WTC11 (cell line): ENCODE data around the gene TMEM117. TPM values are rescaled to one million over a fixed set of nuclear protein-coding genes. Genes with fewer than 3 reads are reported as not detected.

Source experiments
- ATAC-seq: fragments of 200-7000 bp; cut with Tn5 transposase; 2 replicates; pipeline ENCODE4 v1.10.0; 2021; ENCODE audit warnings: mild to moderate bottlenecking, moderate library complexity
- CTCF ChIA-PET: fragments of 300-600 bp; sonication (Branson Sonifier 250); formaldehyde crosslinking; loops from one replicate; lab custom pipeline; 2021; ENCODE audit warnings: antibody characterized with exemption; lab: Charles Lee
- POLR2A ChIA-PET: fragments of 350-600 bp; sonication (Branson Sonifier 250); formaldehyde crosslinking; loops from one replicate; lab custom pipeline; 2021; ENCODE audit warnings: antibody characterized with exemption; lab: Charles Lee
- DNase-seq: peaks from one replicate; pipeline ENCODE4 v3.0.0; 2021; ENCODE audit warnings: low spot score
- H3K27ac Mint-ChIP-seq: 2 replicates; pipeline ENCODE4 v1.8.0; 2021; ENCODE audit warnings: mixed read lengths
- H3K27me3 Mint-ChIP-seq: 2 replicates; pipeline ENCODE4 v1.8.0; 2021; ENCODE audit warnings: low read depth, mild to moderate bottlenecking, moderate library complexity, mixed read lengths
- H3K36me3 Mint-ChIP-seq: 2 replicates; pipeline ENCODE4 v1.8.0; 2021; ENCODE audit warnings: mixed read lengths
- H3K4me1 Mint-ChIP-seq: 2 replicates; pipeline ENCODE4 v1.8.0; 2022; ENCODE audit warnings: mixed read lengths
- H3K4me3 Mint-ChIP-seq: 2 replicates; pipeline ENCODE4 v1.8.0; 2021; ENCODE audit warnings: mild to moderate bottlenecking, moderate library complexity, mixed read lengths
- H3K9me3 Mint-ChIP-seq: 2 replicates; pipeline ENCODE4 v1.8.0; 2021; ENCODE audit warnings: mixed read lengths
- ATF1 ChIP-seq: sonication (generic); formaldehyde crosslinking; IDR thresholded peaks from 2 replicates; pipeline ENCODE4 v1.8.1; 2023; ENCODE audit warnings: mild to moderate bottlenecking, moderate library complexity, missing genetic modification reagents
- FOXP4 ChIP-seq: sonication (generic); formaldehyde crosslinking; IDR thresholded peaks from 2 replicates; pipeline ENCODE4 v1.8.0; 2022; ENCODE audit warnings: mild to moderate bottlenecking, missing genetic modification reagents
- GABPB1 ChIP-seq: sonication (generic); formaldehyde crosslinking; IDR thresholded peaks from 2 replicates; pipeline ENCODE4 v1.8.1; 2023; ENCODE audit warnings: mild to moderate bottlenecking, missing genetic modification reagents
- GTF2I ChIP-seq: fragments of 250-450 bp; sonication (Bioruptor Pico); conservative IDR thresholded peaks from 2 replicates; pipeline ENCODE4 v1.4.0; 2021; ENCODE audit warnings: mild to moderate bottlenecking
- HMGXB4 ChIP-seq: sonication (generic); formaldehyde crosslinking; IDR thresholded peaks from 2 replicates; pipeline ENCODE4 v1.8.1; 2023; ENCODE audit warnings: mild to moderate bottlenecking, moderate library complexity, missing genetic modification reagents
- NR3C1 ChIP-seq: sonication (generic); formaldehyde crosslinking; conservative IDR thresholded peaks from 2 replicates; pipeline ENCODE4 v1.8.1; 2023; ENCODE audit warnings: low read depth, mild to moderate bottlenecking, missing genetic modification reagents
- OVOL2 ChIP-seq: fragments of 250-450 bp; sonication (Bioruptor Pico); IDR thresholded peaks from 2 replicates; pipeline ENCODE4 v1.9.0; 2021; ENCODE audit warnings: mild to moderate bottlenecking, borderline replicate concordance
- PRRX2 ChIP-seq: fragments of 250-450 bp; sonication (Bioruptor Pico); IDR thresholded peaks from 2 replicates; pipeline ENCODE4 v1.8.0; 2021; ENCODE audit warnings: mild to moderate bottlenecking
- SMAD3 ChIP-seq: sonication (generic); formaldehyde crosslinking; IDR thresholded peaks from 2 replicates; pipeline ENCODE4 v1.8.0; 2022; ENCODE audit warnings: missing genetic modification reagents, mild to moderate bottlenecking, borderline replicate concordance
- SP1 ChIP-seq: sonication (generic); formaldehyde crosslinking; conservative IDR thresholded peaks from 2 replicates; pipeline ENCODE4 v1.8.1; 2022; ENCODE audit warnings: missing genetic modification reagents
- TCF7 ChIP-seq: sonication (generic); formaldehyde crosslinking; IDR thresholded peaks from 2 replicates; pipeline ENCODE4 v1.8.0; 2022; ENCODE audit warnings: mild to moderate bottlenecking, low read depth, missing genetic modification reagents, moderate library complexity
- TEAD4 ChIP-seq: sonication (generic); formaldehyde crosslinking; IDR thresholded peaks from 2 replicates; pipeline ENCODE4 v1.8.0; 2022; ENCODE audit warnings: mild to moderate bottlenecking, missing genetic modification reagents
- TP53 ChIP-seq: sonication (generic); formaldehyde crosslinking; IDR thresholded peaks from 2 replicates; pipeline ENCODE4 v1.8.1; 2023; ENCODE audit warnings: mild to moderate bottlenecking, missing genetic modification reagents
- ZBTB21 ChIP-seq: sonication (generic); formaldehyde crosslinking; IDR thresholded peaks from 2 replicates; pipeline ENCODE4 v1.8.1; 2023; ENCODE audit warnings: mild to moderate bottlenecking, missing genetic modification reagents, borderline replicate concordance
- ZNF219 ChIP-seq: sonication (generic); formaldehyde crosslinking; IDR thresholded peaks from 2 replicates; pipeline ENCODE4 v1.8.0; 2023; ENCODE audit warnings: missing genetic modification reagents, mild to moderate bottlenecking, borderline replicate concordance
- ZNF263 ChIP-seq: sonication (generic); formaldehyde crosslinking; IDR thresholded peaks from 2 replicates; pipeline ENCODE4 v1.8.1; 2022; ENCODE audit warnings: low read depth, mild to moderate bottlenecking, moderate library complexity, missing genetic modification reagents
- ZNF416 ChIP-seq: fragments of 250-450 bp; sonication (Bioruptor Pico); IDR thresholded peaks from 2 replicates; pipeline ENCODE4 v1.9.0; 2021; ENCODE audit warnings: mild to moderate bottlenecking, inconsistent platforms
- ZSCAN18 ChIP-seq: fragments of 250-450 bp; sonication (Bioruptor Pico); IDR thresholded peaks from 2 replicates; pipeline ENCODE4 v2.1.2; 2022; ENCODE audit warnings: mild to moderate bottlenecking, moderate library complexity
- total RNA-seq: library from RNA; stranded (reverse); gene quantifications from 3 replicates; pipeline ENCODE4 v1.2.3, GENCODE V29; 2021
- TF ChIP-seq, protein P1 (sequence below): sonication (generic); formaldehyde crosslinking; IDR thresholded peaks from 2 replicates; pipeline ENCODE4 v1.8.0; 2022; ENCODE audit warnings: missing genetic modification reagents
- TF ChIP-seq, protein P2 (sequence below): sonication (generic); formaldehyde crosslinking; IDR thresholded peaks from 2 replicates; pipeline ENCODE4 v1.8.0; 2023; ENCODE audit warnings: missing genetic modification reagents
- TF ChIP-seq, protein P3 (sequence below): sonication (generic); formaldehyde crosslinking; conservative IDR thresholded peaks from 2 replicates; pipeline ENCODE4 v1.8.1; 2022; ENCODE audit warnings: mild to moderate bottlenecking, missing genetic modification reagents
- TF ChIP-seq, protein P4 (sequence below): fragments of 250-450 bp; sonication (Bioruptor Pico); IDR thresholded peaks from 2 replicates; pipeline ENCODE4 v1.9.0; 2021; ENCODE audit warnings: mild to moderate bottlenecking

Gene TMEM117
- total RNA-seq, 1 experiment from 2014 or later = 1.5 TPM

- no peak overlapping the region for H3K4me3 Mint-ChIP-seq
- ATAC-seq (no peak), DNase-seq (no peak)
- H3K36me3 Mint-ChIP-seq = no peaks in the 10 kb centered on the region
- ChIA-PET POLR2A (no interaction called here), CTCF (no interaction called here)
- peaks cover 8% of the 10 kb centered on the region for H3K9me3 Mint-ChIP-seq
- H3K27ac Mint-ChIP-seq = no peak overlapping the region
- no peaks in the 10 kb centered on the region for H3K27me3 Mint-ChIP-seq
- no peaks in the 10 kb centered on the region for H3K4me1 Mint-ChIP-seq
- TF ChIP-seq GTF2I (CRISPR knock-in tag) (no peak), NR3C1 (CRISPR knock-in tag) (no peak), FOXP4 (no peak), TEAD4 (CRISPR knock-in tag) (no peak), PRRX2 (no peak), GABPB1 (CRISPR knock-in tag) (no peak), ATF1 (CRISPR knock-in tag) (no peak)
- TF ChIP-seq, protein P1, sequence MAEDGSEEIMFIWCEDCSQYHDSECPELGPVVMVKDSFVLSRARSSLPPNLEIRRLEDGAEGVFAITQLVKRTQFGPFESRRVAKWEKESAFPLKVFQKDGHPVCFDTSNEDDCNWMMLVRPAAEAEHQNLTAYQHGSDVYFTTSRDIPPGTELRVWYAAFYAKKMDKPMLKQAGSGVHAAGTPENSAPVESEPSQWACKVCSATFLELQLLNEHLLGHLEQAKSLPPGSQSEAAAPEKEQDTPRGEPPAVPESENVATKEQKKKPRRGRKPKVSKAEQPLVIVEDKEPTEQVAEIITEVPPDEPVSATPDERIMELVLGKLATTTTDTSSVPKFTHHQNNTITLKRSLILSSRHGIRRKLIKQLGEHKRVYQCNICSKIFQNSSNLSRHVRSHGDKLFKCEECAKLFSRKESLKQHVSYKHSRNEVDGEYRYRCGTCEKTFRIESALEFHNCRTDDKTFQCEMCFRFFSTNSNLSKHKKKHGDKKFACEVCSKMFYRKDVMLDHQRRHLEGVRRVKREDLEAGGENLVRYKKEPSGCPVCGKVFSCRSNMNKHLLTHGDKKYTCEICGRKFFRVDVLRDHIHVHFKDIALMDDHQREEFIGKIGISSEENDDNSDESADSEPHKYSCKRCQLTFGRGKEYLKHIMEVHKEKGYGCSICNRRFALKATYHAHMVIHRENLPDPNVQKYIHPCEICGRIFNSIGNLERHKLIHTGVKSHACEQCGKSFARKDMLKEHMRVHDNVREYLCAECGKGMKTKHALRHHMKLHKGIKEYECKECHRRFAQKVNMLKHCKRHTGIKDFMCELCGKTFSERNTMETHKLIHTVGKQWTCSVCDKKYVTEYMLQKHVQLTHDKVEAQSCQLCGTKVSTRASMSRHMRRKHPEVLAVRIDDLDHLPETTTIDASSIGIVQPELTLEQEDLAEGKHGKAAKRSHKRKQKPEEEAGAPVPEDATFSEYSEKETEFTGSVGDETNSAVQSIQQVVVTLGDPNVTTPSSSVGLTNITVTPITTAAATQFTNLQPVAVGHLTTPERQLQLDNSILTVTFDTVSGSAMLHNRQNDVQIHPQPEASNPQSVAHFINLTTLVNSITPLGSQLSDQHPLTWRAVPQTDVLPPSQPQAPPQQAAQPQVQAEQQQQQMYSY (CRISPR knock-in tag) = no peak
- TF ChIP-seq, protein P2, sequence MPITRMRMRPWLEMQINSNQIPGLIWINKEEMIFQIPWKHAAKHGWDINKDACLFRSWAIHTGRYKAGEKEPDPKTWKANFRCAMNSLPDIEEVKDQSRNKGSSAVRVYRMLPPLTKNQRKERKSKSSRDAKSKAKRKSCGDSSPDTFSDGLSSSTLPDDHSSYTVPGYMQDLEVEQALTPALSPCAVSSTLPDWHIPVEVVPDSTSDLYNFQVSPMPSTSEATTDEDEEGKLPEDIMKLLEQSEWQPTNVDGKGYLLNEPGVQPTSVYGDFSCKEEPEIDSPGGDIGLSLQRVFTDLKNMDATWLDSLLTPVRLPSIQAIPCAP (CRISPR knock-in tag) = no peak
Observed at GRCh38 chr12:44240186-44240585, 404.3 kb downstream of the TMEM117 start.

- DNase-seq (no peak), ATAC-seq (no peak)
- ChIA-PET POLR2A (no interaction called here), CTCF (no interaction called here)
- H3K27ac Mint-ChIP-seq = no peak overlapping the region
- no peaks in the 10 kb centered on the region for H3K27me3 Mint-ChIP-seq
- H3K36me3 Mint-ChIP-seq = no peaks in the 10 kb centered on the region
- peaks cover 18% of the 10 kb centered on the region for H3K9me3 Mint-ChIP-seq
- H3K4me3 Mint-ChIP-seq = no peak overlapping the region
- no peaks in the 10 kb centered on the region for H3K4me1 Mint-ChIP-seq
- no peak for TF ChIP-seq SP1 (CRISPR knock-in tag)
- TF ChIP-seq ZNF416 = no peak
- TF ChIP-seq ZNF219 (CRISPR knock-in tag) = no peak
- no peak for TF ChIP-seq TCF7 (CRISPR knock-in tag)
- TF ChIP-seq, protein P3, sequence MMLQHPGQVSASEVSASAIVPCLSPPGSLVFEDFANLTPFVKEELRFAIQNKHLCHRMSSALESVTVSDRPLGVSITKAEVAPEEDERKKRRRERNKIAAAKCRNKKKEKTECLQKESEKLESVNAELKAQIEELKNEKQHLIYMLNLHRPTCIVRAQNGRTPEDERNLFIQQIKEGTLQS = no peak
- no peak for TF ChIP-seq OVOL2
- TF ChIP-seq, protein P4, sequence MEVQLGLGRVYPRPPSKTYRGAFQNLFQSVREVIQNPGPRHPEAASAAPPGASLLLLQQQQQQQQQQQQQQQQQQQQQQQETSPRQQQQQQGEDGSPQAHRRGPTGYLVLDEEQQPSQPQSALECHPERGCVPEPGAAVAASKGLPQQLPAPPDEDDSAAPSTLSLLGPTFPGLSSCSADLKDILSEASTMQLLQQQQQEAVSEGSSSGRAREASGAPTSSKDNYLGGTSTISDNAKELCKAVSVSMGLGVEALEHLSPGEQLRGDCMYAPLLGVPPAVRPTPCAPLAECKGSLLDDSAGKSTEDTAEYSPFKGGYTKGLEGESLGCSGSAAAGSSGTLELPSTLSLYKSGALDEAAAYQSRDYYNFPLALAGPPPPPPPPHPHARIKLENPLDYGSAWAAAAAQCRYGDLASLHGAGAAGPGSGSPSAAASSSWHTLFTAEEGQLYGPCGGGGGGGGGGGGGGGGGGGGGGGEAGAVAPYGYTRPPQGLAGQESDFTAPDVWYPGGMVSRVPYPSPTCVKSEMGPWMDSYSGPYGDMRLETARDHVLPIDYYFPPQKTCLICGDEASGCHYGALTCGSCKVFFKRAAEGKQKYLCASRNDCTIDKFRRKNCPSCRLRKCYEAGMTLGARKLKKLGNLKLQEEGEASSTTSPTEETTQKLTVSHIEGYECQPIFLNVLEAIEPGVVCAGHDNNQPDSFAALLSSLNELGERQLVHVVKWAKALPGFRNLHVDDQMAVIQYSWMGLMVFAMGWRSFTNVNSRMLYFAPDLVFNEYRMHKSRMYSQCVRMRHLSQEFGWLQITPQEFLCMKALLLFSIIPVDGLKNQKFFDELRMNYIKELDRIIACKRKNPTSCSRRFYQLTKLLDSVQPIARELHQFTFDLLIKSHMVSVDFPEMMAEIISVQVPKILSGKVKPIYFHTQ (CRISPR knock-in tag) = no peak
- no peak for TF ChIP-seq ZSCAN18 (CRISPR knock-in tag)
- TF ChIP-seq HMGXB4 = no peak
- no peak for TF ChIP-seq ZBTB21 (CRISPR knock-in tag)
- TF ChIP-seq SMAD3 (CRISPR knock-in tag) = no peak
- TF ChIP-seq ZNF263 (CRISPR knock-in tag) = no peak
- no peak for TF ChIP-seq TP53 (CRISPR knock-in tag)
Observed at GRCh38 chr12:44245932-44246331, 410.1 kb downstream of the TMEM117 start.
